Islet precursor cell (in vitro differentiated cells): ENCODE data around the gene MIX23.

Source experiments
- DNase-seq: peaks from one replicate; pipeline ENCODE4 v3.0.0-alpha.2; 2018

MIX23 gene

DNA sequence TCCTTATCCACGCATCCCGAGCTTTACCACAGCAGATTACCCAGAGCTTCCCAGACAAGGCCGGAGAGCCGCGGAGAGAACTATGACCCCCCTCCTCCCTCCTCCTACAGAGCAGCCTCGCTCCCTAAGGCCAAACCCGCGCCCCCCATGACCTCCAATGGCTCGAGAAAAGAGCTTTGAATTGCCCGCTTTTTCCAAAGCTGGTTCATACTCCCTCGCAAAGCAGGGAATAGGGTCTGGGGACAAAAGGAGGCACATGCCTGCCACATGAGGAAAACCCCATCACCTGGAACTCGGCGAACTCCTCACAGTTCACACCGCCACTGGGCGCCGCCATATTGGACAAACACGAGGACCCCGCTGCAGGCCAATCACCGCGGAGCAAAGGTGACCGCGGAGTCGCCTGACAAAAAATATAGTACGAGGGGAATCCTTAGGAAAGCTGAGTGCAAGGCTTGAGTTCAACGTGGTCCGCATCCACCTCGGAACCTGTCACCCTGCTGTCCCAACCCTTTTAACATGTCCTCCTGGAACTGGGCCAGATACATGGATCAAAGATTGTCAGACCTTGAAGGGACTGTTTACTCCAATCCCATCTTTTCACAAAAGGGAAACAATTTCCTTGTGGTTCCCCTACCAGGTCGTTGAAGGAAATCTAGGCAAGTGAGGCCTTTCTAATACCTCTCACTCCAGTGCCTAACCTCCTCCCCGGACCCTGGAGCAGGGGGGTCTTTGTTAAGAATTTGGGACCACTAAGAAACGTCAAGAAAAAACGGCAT is at the start of gene MIX23:
Gene MIX23 (minus strand): TSS at position 344 of the 779 bp plus-strand sequence. CDS start 7 bp downstream, at position 337.
- DNase-seq: peak; percentile 92

GRCh38 chr3:122430371-122430770 is 47.3 kb upstream of the MIX23 start:
- DNase-seq: no peak

DNA sequence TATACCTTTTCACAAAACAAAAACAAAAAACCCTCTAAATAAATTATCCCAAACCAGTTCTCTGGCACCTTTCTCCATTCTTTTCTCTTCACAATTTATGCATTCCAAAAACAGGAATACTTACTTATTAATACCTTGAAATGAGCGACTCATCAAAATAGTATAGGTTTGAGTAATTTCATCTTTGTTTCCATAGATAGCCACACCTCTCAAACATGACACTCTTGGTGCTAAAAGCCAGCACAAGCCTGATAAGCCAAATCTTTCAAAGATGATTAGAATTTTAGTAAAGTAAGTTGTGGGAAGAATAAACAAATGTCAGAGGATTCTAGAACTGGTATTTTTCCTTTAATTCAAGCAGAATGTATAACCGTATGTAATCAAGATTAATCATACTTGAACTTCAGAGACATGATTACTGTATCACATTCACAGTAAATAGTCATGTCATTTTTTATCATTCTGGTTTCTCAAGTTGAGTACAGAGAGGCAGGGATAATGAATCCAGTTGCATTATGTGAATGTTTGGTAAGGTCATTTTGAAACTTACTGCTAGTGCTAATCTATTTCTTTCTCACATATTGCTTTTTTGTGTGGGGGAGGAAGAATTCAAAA is 44.9 kb upstream of the MIX23 start:
- DNase-seq: no peak

- no peak for DNase-seq
These were observed 38.8 kb upstream of the MIX23 start for GRCh38 chr3:122421836-122422235.

DNA sequence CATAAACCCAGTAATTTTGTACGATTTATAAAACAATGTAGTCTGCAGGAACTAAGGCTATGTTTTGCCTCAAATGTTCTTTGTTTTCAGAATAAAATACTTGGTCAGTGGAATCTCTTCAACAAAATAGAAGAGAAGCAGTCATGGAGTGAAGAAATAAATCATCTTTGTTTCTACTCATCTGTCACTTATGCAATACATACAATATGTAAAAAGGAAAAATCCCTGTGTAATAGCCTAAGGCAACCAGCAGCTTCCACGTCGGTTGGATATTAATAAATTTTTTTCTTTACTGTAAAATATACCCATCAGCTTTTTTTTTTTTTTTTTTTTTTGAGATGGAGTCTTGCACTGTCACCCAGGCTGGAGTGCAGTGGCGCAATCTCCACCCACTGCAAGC is 38.1 kb upstream of the MIX23 start:
- no peak for DNase-seq

DNA sequence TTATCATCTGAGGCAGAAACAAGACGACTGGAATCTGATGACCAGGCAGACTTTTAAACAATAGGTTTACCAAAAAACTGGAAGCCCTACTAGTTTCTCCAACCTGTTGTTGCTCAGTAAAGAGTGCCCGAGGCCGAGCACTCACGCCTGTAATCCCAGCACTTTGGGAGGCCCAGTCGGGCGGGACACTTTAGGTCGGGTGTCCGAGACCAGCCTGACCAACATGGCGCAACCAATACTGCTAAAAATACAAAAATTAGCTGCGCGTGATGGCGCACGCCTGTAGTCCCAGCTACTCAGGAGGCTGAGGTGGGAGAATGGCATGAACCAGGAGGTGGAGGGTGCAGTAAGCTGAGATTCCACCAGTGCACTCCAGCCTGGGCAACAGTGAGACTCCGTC is 33.9 kb upstream of the MIX23 start:
- peak; percentile 49 for DNase-seq

- peak; percentile 99 for DNase-seq
These were observed 33.0 kb upstream of the MIX23 start, which contains the start of gene WDR5B for GRCh38 chr3:122415762-122416654. TSS of gene WDR5B (minus strand) at chr3:122416062. CDS start at chr3:122415528, 534 bp downstream.

DNA sequence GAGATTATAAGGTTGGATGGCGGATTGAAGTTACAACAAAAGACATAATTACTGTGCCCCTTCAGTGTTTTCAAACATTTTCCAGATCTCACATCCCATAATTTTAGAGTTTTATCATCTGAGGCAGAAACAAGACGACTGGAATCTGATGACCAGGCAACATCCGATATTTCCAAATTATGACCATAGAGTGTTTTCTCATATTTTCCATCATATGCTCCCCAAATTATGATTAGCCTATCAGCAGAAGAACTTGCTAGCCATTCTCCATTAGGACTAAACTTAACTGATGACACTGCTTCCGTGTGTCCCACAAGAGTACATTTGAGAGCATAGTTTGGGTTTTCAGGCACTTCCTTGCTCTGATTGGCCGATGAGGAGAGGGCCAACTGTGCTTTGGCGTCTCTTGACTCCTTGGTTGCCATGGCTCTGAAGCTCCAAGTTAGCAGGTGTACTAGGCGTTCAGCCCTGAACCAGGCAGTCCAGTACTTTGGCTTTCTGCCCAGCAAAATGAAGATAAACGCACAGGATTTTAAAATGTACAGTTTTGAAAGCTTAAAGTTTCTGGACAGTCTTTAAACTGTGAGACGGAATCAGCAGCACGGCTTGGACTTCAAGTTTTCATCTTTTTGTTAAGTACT is 32.2 kb upstream of the MIX23 start:
- DNase-seq: peak; percentile 67

DNA sequence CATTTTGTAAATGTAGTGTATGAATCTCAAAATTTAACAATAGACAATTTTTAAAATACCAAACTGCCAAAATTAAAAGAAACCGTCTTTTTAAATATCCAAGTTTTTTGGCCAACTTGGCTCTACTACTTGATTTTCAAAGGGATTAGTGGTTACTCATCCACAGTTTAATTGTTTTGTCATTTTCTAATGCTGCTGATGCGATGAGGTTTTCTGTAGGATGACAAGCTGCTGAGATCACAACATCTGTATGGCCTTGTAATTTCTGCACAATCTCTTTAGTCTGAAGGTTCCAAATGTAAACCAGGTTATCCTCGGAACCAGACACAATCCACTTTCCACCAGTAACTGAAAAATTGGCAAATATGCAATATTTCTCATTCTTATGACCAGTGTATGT is 31.4 kb upstream of the MIX23 start:
- no peak for DNase-seq

- no peak for DNase-seq
These were observed 27.6 kb upstream of the MIX23 start for GRCh38 chr3:122410639-122411038.

DNA sequence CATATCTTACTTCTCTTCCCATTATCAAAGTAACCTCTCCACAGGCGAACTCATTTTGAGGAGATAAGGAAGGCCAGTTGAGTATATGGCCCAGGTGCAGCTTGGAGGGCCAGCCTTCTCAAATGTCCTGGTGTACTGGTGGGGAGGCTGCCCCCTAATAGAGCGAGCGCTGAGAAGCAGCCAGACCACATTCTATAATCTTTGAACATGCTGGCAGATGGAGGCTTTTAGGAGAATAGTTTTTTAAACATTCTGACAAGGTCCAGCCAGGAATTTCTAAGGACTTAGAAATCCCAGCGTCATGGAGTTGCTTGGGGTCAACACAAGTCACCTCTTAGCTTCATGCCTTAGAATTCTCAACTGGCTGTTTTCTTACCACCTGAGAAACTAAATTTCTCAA is 27.1 kb upstream of the MIX23 start:
- DNase-seq: no peak

GRCh38 chr3:122409446-122409845 is 26.4 kb upstream of the MIX23 start:
- no peak for DNase-seq

- no peak for DNase-seq
These were observed 24.9 kb upstream of the MIX23 start for GRCh38 chr3:122407946-122408345.

DNA sequence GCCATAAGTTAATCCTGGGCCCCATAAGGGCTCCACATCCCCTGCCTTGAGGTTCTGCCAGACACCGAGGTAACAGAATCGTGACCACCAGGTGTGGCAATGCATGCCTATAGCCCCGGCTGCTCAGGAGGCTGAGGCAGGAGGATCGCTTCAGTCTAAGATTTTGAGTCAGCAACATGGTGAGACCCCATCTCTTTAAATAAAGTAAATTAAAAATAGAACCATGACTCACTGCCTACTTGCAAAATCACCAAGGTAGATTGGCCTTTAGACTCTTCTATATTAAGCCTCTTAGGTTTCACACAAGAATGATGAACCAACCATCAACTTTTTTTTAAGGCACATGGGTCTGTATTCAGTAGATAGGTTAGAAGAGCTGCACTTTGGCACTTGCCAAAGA is 23.2 kb upstream of the MIX23 start:
- DNase-seq: no peak

DNA sequence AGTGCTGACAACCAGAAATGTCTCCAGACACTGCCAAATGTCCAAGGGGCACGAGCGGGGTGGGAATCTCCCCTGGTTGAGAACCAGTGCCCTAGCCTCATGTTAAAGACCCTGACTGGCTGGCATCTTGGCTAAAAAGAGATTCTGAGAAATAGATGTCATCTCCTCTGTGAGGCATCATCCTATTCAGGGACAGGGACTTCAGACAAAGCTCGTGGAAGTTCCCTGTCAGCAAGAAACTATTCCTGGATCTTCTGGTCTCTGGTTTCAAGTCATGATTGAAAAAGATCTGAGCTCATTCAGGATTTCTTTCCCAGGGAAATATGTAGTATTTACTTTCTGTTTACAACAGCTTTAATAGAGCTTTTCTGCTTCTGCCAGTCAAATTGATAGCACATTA is 22.0 kb upstream of the MIX23 start:
- DNase-seq: no peak

- no peak for DNase-seq
These were observed 20.5 kb upstream of the MIX23 start for GRCh38 chr3:122403489-122403888.

GRCh38 chr3:122398920-122399319 is 15.9 kb upstream of the MIX23 start:
- no peak for DNase-seq

GRCh38 chr3:122397201-122397600 is 14.2 kb upstream of the MIX23 start:
- DNase-seq: no peak

- DNase-seq: no peak
These were observed 13.5 kb upstream of the MIX23 start for GRCh38 chr3:122396511-122396910.

DNA sequence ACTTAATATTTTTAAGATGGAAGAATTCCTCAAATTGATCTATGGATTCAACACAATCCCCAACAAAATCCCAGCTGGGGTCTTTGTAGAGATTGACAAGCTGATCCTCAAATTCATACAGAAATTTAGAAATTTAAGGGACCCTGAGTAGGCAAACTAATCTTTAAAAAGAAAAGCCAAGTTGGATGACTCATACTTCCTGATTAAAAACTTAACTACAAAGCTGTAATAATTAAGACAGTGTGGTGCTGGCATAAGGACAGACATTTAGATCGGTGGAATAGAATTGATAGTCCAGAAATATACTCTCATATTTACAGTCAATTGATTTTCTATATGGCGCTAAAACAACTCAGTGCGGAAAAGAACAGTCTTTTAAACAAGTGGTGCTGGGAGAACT is 12.6 kb upstream of the MIX23 start:
- no peak for DNase-seq

DNA sequence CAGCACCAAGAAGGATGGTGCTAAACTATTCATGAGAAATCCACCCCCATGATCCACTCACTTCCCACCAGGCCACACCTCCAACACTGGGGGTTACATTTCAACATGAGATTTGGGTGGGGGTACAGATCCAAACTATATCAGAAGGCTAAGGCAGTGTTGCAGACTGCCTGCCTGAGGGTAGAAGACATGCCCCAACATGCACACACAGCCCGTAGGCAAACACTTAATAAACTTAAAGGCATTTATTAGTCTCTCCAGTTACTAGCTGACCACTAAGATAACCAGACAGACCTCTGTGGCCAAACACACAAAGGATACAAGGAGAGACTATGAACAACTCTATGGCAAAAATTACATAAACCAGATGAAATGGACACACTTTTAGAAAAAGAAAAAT is 11.1 kb upstream of the MIX23 start:
- DNase-seq: peak; percentile 56

DNA sequence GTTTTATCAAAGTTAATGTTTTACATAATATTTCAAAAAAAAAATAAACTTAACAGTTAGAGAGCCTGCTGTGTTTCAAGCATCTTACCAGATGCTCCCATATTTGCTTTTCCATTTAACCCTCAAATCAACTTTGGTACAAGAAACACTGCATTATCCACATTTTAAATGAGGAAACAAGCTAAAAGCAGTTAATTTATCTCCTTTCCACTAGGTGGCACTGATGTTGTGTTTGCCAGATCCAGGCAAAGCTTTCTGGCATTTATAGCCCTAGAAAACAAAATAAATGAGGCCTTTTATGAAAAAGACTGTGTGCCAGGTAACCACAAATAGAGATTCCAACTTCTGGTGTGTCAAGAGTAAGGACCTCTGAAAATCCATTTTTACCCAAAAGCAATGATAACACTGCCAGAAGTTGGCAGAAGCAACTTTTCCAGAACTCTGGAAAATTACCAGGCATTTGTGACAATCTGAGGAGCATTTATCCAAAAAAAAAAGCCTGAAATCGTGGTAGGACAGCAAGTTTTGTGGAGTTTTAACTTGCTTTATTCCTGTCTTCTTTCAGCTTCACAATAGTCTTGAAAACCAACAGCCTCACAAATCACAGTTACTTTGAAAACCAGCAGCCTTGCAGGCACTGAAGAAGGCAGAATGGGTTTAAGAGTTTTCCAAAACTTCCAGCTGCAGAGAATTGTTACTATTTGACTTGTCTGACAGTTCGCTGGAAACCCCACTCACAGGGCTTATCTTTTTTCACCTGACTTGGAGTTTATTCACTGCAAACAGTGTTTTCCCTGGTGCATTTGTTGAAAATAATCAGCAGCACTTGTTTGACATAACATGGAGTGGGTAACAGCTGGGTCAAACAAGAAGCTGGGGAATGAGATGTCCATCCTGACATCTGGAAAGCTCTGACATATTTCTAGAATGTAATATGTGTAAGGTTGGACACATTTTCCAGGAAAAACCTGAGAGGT is 10.1 kb upstream of the MIX23 start:
- no peak for DNase-seq
